Measurements from ENCODE around the gene NME7.
A peak's percentile ranks its signal among the peaks of the same experiment; 100 is the strongest.
"Not testable (repeated sequence)": the region's sequence is repeated elsewhere in the genome, so short reads cannot be mapped to it uniquely, and the experiment has no call there.

Gene NME7, protein sequence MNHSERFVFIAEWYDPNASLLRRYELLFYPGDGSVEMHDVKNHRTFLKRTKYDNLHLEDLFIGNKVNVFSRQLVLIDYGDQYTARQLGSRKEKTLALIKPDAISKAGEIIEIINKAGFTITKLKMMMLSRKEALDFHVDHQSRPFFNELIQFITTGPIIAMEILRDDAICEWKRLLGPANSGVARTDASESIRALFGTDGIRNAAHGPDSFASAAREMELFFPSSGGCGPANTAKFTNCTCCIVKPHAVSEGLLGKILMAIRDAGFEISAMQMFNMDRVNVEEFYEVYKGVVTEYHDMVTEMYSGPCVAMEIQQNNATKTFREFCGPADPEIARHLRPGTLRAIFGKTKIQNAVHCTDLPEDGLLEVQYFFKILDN

DNA sequence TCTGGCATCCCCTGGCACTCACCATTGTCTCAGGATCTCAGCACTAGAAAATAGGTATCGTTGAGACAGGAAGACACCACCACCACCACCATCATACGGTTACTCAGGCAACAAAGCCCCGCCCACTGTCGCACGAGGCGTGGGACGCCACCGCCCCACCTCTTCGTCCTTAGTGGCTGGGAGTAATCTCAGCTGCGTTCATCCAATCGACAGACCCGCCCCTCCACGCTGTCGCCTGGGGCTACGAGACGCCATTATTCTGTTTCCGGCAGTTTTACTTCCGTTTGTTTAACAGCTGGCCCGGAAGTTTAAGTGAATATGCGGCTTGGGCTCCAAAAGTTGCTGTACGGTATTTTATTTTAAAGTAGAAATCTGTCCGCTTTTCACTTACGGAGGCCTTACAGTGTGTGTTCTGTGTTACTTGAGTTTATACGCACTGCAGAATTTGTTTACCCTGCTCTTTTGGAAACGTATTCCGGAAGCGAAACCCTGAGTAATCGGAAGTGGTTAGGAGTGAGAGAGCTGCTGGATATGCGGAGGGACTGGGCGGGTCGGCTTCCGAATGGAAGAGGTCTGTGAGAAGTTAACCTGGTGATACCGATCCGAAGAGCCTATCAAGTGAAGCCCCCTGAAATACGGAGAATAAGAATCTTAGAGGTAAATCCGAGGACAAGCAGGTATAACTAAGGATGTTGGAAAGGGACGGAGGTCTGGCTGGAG, at the start of gene NME7, which contains the start of gene BLZF1:
Gene NME7 (minus strand): TSS at position 112 of the 720 bp plus-strand sequence. CDS start 87 bp downstream, at position 25.
Gene BLZF1 (plus strand): TSS at position 510 of the 720 bp plus-strand sequence. CDS start 1,328 bp downstream, outside the sequence.
- H3K27ac ChIP-seq, result peak within 1 kb of the TSS; percentile 29 to 96 (median 85)
- H3K4me3 ChIP-seq, result peak within 1 kb of the TSS; percentile 55 to 75 (median 64)

DNA sequence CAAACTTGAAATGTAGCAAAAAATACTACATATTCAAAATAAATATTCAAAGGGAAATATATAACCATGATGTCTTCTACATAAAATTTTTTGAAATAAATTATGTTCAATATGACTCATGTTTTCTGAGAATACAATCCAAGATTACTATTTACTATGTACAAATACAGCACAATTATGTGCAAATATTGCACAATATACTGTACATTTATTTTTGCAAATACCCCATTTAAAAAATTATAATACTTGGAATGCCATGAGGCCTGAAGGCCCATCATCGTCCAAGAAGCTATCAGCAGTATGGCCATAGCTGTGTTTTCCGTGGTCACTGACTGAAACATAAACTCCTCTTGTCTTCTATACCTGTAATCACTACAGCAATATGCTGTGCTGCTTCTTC, 47.4 kb upstream of the NME7 start:
- Histone ChIP-seq H3K4me3 (no peak overlapping the region), H3K27ac (no peak overlapping the region)

DNA sequence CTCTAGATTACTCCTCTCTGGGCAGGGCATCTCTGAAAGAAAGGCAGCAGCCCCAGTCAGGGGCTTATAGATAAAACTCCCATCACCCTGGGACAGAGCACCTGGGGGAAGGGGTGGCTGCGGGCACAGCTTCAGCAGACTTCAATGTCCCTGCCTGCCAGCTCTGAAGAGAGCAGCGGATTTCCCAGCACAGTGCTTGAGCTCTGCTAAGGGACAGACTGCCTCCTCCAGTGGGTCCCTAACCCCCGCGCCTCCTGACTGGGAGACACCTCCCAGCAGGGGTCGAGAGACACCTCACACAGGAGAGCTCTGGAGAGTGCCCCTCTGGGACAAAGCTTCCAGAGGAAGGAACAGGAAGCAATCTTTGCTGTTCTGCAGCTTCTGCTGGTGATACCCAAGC, 40.7 kb upstream of the NME7 start:
- not testable (repeated sequence) for H3K27ac ChIP-seq, H3K4me3 ChIP-seq

DNA sequence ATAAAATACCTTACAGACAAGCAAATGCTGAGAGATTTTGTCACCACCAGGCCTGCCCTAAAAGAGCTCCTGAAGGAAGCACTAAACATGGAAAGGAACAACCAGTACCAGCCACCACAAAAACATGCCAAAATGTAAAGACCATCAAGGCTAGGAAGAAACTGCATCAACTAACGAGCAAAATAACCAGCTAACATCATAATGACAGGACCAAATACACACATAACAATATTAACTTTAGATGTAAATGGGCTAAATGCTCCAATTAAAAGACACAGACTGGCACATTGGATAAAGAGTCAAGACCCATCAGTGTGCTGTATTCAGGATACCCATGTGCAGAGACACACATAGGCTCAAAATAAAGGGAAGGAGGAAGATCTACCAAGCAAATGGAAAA, 35.0 kb upstream of the NME7 start:
- H3K27ac ChIP-seq, H3K4me3 ChIP-seq: not testable (repeated sequence)

DNA sequence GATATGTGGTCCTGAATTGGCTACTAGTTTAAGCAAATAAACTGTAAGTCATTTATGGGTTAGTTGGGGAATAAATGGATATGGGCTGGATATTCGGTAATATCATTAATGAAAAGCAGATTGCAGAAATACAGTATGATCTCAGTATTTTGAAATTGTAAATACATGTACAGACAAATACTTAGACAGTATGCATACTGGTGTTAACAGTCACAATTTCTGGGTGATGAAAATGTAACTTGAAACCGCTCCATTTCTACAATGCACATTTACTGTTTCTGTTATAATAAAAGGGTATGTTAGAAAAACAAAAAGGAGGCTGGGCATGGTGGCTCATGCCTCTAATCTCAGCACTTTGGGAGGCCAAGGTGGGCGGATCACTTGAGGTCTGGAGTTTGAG, 28.4 kb upstream of the NME7 start:
- no peak overlapping the region for H3K27ac ChIP-seq
- H3K4me3 ChIP-seq, result no peak overlapping the region

DNA sequence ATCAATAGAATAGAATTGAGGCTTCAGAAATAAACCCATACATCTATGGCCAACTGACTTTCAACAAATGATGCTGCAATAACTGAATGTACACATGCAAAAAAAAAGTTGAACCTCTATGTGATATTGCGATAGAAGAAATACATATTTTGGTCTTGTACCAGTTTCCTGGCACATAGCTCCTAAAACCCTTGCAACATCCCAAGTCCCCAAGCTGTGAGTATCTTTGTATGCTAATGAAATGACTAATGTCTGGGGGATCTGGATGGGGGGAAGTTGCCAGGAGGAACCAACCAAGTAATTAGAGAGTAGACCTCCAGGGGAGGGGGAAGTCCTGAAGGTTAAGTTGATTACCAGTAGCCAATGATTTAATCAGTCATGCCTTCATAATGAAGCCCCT, 24.8 kb upstream of the NME7 start:
- no peak overlapping the region for H3K4me3 ChIP-seq

DNA sequence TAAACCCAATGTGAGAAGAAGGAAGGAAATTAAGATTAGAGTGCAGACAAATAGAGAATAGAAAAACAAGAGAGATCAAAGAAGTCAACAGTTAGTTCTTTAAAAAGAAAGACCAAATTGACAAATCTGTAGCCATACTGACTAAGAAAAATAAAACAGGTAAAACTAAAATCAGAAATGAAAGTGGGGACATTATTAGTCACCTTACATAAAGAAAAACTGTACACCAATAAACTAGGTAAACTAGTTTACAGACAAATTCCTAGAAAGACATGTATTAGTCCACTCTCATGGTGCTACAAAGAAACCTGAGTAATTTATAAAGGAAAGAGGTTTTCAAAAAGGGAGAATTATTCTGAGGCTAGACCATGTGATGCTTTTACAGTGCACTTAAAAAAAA, 22.7 kb upstream of the NME7 start:
- H3K27ac ChIP-seq, result no peak overlapping the region
- no peak overlapping the region for H3K4me3 ChIP-seq

More for the DNA sequence above, 24.8 kb upstream of the NME7 start:
- H3K27ac ChIP-seq, result no peak overlapping the region

DNA sequence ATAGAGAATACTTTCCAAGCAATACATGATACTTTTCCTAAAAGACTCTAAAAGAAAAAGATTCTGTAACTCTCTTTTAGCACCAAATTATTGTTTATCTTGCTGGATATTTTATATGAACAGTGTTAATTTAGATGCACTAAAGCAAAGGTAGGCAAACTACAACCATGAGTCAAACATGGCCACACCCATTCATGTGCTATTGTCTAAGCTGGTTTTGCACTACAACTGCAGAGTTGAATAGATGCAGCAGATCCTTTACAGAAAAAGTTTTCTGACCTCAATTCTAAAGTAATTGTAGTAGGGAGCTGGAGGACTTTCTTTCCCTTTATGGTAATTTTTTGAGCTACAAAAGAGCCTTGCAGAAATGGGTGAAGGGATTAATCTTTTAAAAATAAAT, 19.8 kb upstream of the NME7 start:
- H3K27ac ChIP-seq, result no peak overlapping the region
- no peak overlapping the region for H3K4me3 ChIP-seq

DNA sequence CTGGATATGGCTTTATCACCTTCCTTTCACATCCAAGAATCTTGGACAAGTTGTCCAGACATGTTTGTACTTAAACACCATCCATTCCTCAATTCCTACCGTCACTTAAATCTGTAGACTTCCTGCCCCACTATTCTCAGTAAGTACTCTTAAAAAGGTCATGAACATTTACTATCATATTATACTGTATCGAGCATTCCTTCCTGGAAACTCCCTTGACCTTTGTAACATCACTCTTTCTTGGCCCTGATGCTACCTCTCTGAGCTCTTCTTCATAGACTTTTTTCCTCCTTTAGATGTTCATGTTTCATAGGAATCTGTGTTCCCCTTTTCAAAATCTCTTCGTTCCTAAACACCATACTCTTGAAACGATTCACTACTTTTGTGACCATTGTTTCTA, 15.9 kb upstream of the NME7 start:
- H3K4me3 ChIP-seq, result no peak overlapping the region

DNA sequence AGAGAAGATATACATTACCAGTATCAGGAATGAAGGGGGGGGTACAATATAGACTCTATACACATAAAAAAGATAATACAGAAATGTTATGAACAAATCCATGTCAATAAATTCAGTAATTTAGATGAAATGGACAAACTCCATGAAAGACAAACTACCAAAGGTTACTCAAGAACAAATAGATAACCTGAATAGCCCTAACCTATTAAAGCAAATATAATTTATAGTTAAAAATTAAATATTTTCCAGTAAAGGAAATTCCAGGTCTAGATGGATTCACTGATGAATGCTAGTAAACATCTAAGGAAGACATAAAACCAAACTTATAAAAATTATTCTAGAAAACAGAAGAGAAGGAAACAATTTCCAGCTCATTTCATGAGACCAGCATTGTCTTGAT, 13.6 kb upstream of the NME7 start:
- no peak overlapping the region for H3K4me3 ChIP-seq
- H3K27ac ChIP-seq, result no peak overlapping the region

More for the DNA sequence above, 15.9 kb upstream of the NME7 start:
- no peak overlapping the region for H3K27ac ChIP-seq

DNA sequence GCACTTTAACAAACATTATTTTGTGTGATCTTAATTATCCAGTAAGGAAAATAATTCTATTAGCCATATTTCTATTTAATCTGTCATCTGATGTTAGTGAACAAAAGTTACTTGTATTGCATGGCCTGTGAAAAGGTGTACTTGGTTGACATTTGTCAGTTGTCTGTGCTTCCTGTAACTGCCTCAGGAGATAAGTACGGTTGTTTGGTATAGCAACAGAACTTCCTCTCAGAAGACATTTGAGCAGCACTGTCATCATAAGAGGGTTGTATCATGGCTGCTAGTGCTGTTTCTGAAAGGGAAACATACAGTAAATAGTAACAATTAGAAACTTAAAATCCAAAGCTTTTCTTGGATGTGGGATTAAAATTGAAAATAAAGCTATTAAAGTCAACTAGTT, 3.8 kb upstream of the NME7 start:
- Histone ChIP-seq H3K27ac (peak overlapping the region in 1 of 21 experiments; percentile 2), H3K4me3 (no peak overlapping the region)

DNA sequence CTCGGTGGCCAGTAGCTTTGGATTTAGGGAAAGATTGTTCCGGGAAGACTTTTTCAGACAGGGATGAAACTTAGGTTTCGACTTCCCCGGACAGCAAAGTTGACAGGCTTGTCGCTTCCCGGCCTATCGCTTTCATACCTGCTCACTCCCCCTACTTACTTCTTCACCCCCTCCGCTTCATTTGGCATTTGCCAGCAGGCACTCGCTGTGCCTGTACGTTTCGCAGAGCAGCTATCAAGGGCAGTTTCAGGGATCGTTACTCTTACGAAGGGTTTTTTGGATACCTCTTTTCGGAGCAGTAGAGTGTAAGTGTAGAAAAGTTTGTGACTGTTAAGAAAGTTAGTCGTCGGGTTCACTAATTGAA, 791 bp upstream of the NME7 start:
- H3K27ac ChIP-seq, result peak overlapping the region; percentile 4 to 96 (median 85)
- peak overlapping the region; percentile 55 to 75 (median 64) for H3K4me3 ChIP-seq

DNA sequence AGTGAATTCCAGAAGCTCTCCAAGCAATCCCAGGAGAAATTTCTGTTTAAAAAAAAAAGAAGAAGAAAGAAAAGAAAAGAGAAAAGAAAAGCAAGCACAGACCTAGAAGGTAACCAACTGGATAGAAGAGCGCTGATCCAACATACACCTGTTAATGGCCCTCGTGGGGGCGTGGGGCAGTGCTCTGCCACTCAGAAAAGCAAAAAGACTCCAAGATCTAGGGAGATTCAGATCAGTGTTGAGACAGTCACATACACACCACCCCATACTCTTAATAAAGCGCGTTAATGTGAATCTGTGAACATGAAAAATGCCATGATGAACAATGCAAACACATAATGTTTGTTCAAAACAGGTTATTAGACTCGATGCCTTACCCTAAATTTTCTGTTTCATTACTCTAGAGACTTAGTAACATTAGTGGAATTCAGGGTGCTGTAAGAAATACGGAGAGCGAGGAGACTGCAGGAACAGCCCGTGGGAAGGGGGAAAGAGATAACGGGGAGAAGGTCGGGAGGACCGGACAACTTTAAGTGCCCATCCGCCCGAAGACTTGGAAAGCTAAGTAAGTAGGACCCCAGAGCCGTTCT, 406 bp downstream of the NME7 start:
- Histone ChIP-seq H3K27ac (peak overlapping the region in 17 of 21 experiments; percentile 29 to 96 (median 85)), H3K4me3 (peak overlapping the region; percentile 55 to 75 (median 64))

DNA sequence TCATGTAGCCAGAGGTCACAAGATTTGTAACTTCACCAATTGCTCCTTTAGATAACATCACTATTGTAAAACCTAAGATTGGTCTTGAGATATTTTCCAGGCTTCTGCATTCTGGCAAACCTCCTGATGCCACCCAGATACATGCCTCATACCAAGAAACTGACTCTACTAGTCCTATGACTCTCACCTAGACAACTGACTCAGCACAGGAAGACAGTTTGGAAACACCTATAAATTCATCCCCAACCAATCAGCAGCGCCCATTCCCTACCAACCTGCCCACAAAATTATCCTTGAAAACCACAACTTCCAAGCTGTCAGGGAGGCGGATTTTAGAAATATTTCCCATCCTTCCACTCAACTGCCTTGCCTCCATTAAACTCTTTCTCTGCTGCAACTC, 2.6 kb downstream of the NME7 start:
- Histone ChIP-seq H3K4me3 (no peak overlapping the region), H3K27ac (no peak overlapping the region)

DNA sequence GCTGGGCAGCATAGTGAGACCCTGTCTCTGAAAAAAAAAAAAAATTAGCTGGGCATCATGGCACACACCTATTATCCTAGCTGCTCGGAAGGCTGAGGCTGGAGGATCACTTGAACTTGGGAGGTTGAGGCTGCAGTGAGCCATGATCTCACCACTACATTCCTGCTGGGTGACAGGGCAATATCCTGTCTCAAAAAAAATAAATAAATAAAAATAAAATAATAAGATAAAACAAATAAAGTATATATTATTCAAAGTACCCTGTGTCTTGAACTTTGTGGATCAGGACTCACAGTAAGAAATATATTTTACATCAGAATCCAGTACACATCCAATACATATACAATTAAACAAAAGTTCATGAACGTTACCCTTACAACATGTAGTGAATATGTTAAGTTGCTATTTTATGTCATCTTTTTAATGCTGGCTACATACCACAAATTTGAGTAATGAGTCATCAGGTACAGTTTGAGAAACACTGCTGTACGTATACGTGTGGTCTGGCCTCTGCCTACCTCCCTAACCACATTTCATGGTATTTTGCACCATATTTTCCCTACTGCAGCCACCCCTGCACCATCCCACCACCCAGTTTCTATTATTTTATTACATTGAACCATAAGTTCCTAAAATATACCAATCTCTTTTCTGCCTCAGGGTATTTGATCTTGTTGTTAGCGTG, 4.4 kb downstream of the NME7 start:
- peak overlapping the region in 1 of 21 experiments; percentile 1 for H3K27ac ChIP-seq
- no peak overlapping the region for H3K4me3 ChIP-seq

DNA sequence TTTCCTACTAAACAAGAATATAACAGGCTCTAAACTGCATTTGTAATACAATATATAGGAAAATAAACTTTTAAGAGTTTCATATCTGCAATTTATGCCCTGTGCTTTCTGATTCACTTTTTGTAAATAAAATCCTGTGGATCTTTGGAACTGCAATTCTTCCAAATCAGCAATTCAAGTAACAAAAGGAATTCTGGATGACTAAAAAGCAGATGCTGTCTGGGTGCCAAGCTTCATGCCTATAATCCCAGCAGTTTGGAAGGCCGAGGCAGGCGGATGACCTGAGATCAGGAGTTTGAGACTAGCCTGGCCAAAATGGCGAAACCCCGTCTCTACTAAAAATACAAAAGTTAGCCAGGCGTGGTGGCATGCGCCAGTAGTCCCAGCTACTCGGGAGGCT, 6.3 kb downstream of the NME7 start:
- H3K27ac ChIP-seq, result no peak overlapping the region
- no peak overlapping the region for H3K4me3 ChIP-seq

DNA sequence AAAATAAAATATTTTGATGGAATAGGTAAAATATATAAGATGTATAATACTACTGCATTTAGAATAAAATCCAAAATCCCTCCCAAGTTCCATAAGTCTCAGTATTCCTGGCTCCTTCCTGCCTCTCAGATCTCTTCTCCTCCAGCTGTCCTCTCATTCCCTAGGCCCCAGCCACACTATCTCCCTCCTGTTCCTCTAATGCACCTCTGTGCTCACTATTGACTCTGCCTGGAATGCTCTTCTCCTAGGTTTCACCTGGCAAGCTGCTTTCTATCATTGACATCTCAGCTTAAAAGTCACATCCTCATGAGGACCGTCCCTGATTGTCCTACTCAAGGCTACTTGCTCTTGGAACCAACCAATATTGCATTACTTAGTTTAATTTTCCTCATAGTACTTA, 7.2 kb downstream of the NME7 start:
- H3K4me3 ChIP-seq, result no peak overlapping the region

DNA sequence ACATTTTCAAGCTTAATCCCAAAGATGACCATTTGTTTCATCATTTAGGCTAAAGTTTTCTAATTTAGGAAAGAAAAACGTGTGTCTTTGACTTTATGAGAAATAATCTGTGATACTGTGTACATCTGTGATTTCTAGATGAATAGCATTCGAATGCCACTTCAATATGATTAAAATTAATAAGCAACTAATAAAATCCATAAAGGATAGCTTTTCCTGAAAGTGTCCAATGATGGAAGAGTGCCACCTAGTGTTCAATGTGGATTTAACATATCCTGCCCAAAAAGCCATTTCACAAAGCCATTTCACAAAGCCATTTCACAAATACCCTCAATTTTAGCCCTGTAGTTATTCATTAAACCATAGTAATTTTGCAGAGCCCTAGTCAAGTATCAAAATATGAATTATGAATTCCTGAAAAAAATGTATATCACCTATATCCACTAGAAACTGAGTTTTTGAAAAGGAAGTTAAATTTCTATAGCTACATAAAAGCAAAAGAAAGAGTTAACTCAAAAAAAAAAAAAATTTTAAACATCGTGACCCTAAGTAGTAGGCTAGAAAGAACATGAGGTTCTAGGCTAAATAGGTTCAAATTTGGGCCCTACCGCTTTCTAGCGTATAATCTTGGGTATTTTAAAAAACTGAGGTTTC, 19.1 kb downstream of the NME7 start:
- Histone ChIP-seq H3K27ac (no peak overlapping the region), H3K4me3 (no peak overlapping the region)

More for the DNA sequence above, 7.2 kb downstream of the NME7 start:
- no peak overlapping the region for H3K27ac ChIP-seq

DNA sequence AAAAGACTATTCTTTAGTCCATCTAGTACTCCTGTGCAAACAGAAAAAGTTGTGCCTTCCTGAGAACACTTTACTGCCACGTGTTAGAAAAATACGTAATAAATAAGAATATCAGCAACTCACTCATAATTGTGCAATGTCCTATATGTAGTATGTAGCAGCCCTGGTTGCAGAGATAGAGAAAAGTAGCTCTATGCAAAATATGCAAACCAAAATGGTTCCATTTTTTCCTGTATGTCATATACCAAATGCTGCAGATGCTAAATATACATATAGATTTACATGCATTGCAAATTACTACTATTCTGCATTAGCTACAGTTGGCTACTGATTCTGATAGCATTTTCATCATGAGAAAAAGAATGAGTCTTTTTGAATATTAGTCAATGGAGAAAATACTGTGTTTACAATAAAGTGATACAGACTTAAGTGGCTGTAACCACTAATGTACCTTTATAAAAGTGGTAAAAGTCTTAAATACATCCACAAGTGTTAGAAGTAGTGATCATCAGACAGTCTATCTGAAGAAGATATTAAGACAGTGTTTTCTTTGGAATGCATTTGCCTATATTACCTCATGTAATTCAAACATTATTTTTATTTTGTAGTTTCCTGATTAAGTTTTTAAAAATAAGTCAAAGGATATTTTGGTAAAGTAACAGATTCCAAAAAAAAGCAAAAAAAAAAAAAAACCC, 19.8 kb downstream of the NME7 start:
- H3K27ac ChIP-seq, result no peak overlapping the region
- no peak overlapping the region for H3K4me3 ChIP-seq

Measured in skin epidermis (tissue), 12 donors.